Astrocyte (in vitro differentiated cells and primary cell): ENCODE measurements around the gene MDFIC2. TPM values are rescaled to one million over a fixed set of nuclear protein-coding genes. Genes with fewer than 3 reads are reported as not detected.

Experiments
- DNase-seq: peaks from one replicate; pipeline ENCODE4 v3.0.0-alpha.2; 2010; ENCODE audit warnings: low read depth
- FAIRE-seq: peaks from 2 replicates; lab custom pipeline; 2011; peaks lifted over from hg19 to GRCh38; lab: Jason Lieb, UNC
- H2AFZ ChIP-seq: 2 replicates; pipeline ENCODE4 v1.6.0; 2012; ENCODE audit warnings: low read depth, low read length, inconsistent platforms
- H3K27ac ChIP-seq: 2 replicates; pipeline ENCODE4 v1.5.1; 2011; ENCODE audit warnings: low read depth, low read length, inconsistent platforms
- H3K27me3 ChIP-seq: 2 replicates; pipeline ENCODE4 v1.6.0; 2011; ENCODE audit warnings: low read length, inconsistent platforms; ENCODE audit not compliant: insufficient read depth
- H3K36me3 ChIP-seq: 2 replicates; pipeline ENCODE4 v1.5.1; 2011; ENCODE audit warnings: low read length, inconsistent platforms; ENCODE audit not compliant: insufficient read depth
- H3K4me1 ChIP-seq: 2 replicates; pipeline ENCODE4 v1.5.1; 2011; ENCODE audit warnings: low read length, inconsistent platforms; ENCODE audit not compliant: insufficient read depth
- H3K4me2 ChIP-seq: 2 replicates; pipeline ENCODE4 v1.6.0; 2012; ENCODE audit warnings: low read length, inconsistent platforms
- H3K4me3 ChIP-seq: 2 replicates; pipeline ENCODE4 v1.5.1; 2011; ENCODE audit warnings: low read depth, mild to moderate bottlenecking, low read length, inconsistent platforms; ENCODE audit not compliant: insufficient read depth
- H3K79me2 ChIP-seq: 2 replicates; pipeline ENCODE4 v1.6.0; 2012; ENCODE audit warnings: mild to moderate bottlenecking, low read length, inconsistent platforms; ENCODE audit not compliant: insufficient read depth
- H3K9ac ChIP-seq: 2 replicates; pipeline ENCODE4 v1.6.0; 2012; ENCODE audit warnings: mild to moderate bottlenecking, low read length, inconsistent platforms
- H3K9me3 ChIP-seq: 2 replicates; pipeline ENCODE4 v1.5.1; 2012; ENCODE audit warnings: low read depth, mild to moderate bottlenecking, low read length, inconsistent platforms; ENCODE audit not compliant: insufficient read depth
- H4K20me1 ChIP-seq: 2 replicates; pipeline ENCODE4 v1.6.0; 2012; ENCODE audit warnings: low read length, inconsistent platforms; ENCODE audit not compliant: insufficient read depth
- H3K27ac Mint-ChIP-seq: one replicate; pipeline ENCODE4 v1.8.0; 2021; ENCODE audit warnings: mild to moderate bottlenecking, mixed read lengths; ENCODE audit not compliant: unreplicated experiment
- H3K27me3 Mint-ChIP-seq: one replicate; pipeline ENCODE4 v1.8.0; 2021; ENCODE audit warnings: low read depth, mixed read lengths; ENCODE audit not compliant: unreplicated experiment
- H3K36me3 Mint-ChIP-seq: one replicate; pipeline ENCODE4 v1.8.0; 2021; ENCODE audit warnings: low read depth, mixed read lengths; ENCODE audit not compliant: unreplicated experiment
- H3K4me1 Mint-ChIP-seq: one replicate; pipeline ENCODE4 v1.8.0; 2021; ENCODE audit warnings: low read depth, mixed read lengths; ENCODE audit not compliant: unreplicated experiment
- H3K4me3 Mint-ChIP-seq: one replicate; pipeline ENCODE4 v1.8.0; 2021; ENCODE audit warnings: mild to moderate bottlenecking, moderate library complexity, mixed read lengths; ENCODE audit not compliant: unreplicated experiment
- H3K9me3 Mint-ChIP-seq: one replicate; pipeline ENCODE4 v1.8.0; 2021; ENCODE audit warnings: mild to moderate bottlenecking, mixed read lengths; ENCODE audit not compliant: unreplicated experiment
- CTCF ChIP-seq: IDR thresholded peaks from 2 replicates; pipeline ENCODE4 v1.5.1; 2011; ENCODE audit warnings: low read depth, mild to moderate bottlenecking, inconsistent platforms, low read length, moderate library complexity; ENCODE audit not compliant: insufficient read depth
- EZH2 ChIP-seq: IDR thresholded peaks from 2 replicates; pipeline ENCODE4 v1.6.1; 2012; ENCODE audit warnings: mild to moderate bottlenecking, low read length, inconsistent platforms; ENCODE audit not compliant: insufficient read depth
- total RNA-seq: library from RNA; stranded (reverse); gene quantifications from 2 replicates; pipeline ENCODE4 v1.2.1, GENCODE V29; 2021

MDFIC2 gene
- total RNA-seq, 1 donor from 2014 or later: not detected

- no peak overlapping the region for H3K4me3 Mint-ChIP-seq
- H3K9me3 Mint-ChIP-seq: no peaks in the 10 kb centered on the region
- no peaks in the 10 kb centered on the region for H3K9me3 ChIP-seq
- no peaks in the 10 kb centered on the region for H3K4me1 ChIP-seq
- no peaks in the 10 kb centered on the region for H3K36me3 ChIP-seq
- DNase-seq (no peak), FAIRE-seq (no peak)
- no peak overlapping the region for H3K27ac ChIP-seq
- peaks cover 2% of the 10 kb centered on the region for H3K4me1 Mint-ChIP-seq
- no peak overlapping the region for H3K4me3 ChIP-seq
- TF ChIP-seq EZH2: no peak
- no peak for TF ChIP-seq CTCF
- H3K9ac ChIP-seq: no peak overlapping the region
- no peaks in the 10 kb centered on the region for H3K79me2 ChIP-seq
- H3K36me3 Mint-ChIP-seq: no peaks in the 10 kb centered on the region
- H2AFZ ChIP-seq: no peak overlapping the region
- H3K27me3 ChIP-seq: peaks cover 2% of the 10 kb centered on the region
- no peaks in the 10 kb centered on the region for H4K20me1 ChIP-seq
- H3K4me2 ChIP-seq: no peak overlapping the region
- H3K27ac Mint-ChIP-seq: no peak overlapping the region
- H3K27me3 Mint-ChIP-seq: peaks cover 5% of the 10 kb centered on the region
These were observed 78.6 kb downstream of the MDFIC2 start for GRCh38 chr3:70233812-70234211.

- no peaks in the 10 kb centered on the region for H3K9me3 ChIP-seq
- H3K79me2 ChIP-seq: no peaks in the 10 kb centered on the region
- Mint-ChIP-seq H3K36me3 (no peaks in the 10 kb centered on the region), H3K27me3 (peaks cover 5% of the 10 kb centered on the region), H3K4me1 (peaks cover 2% of the 10 kb centered on the region), H3K4me3 (no peak overlapping the region), H3K9me3 (no peaks in the 10 kb centered on the region), H3K27ac (no peak overlapping the region)
- H4K20me1 ChIP-seq: no peaks in the 10 kb centered on the region
- FAIRE-seq (no peak), DNase-seq (no peak)
- H3K4me3 ChIP-seq: no peak overlapping the region
- H3K4me1 ChIP-seq: no peaks in the 10 kb centered on the region
- peaks cover 2% of the 10 kb centered on the region for H3K27me3 ChIP-seq
- H3K36me3 ChIP-seq: no peaks in the 10 kb centered on the region
- no peak overlapping the region for H3K9ac ChIP-seq
- no peak overlapping the region for H2AFZ ChIP-seq
- H3K4me2 ChIP-seq: no peak overlapping the region
- no peak overlapping the region for H3K27ac ChIP-seq
- TF ChIP-seq CTCF (no peak), EZH2 (no peak)
These were observed 79.3 kb downstream of the MDFIC2 start for GRCh38 chr3:70233112-70233511.

- Mint-ChIP-seq H3K9me3 (no peaks in the 10 kb centered on the region), H3K27ac (no peak overlapping the region), H3K4me3 (no peak overlapping the region), H3K36me3 (no peaks in the 10 kb centered on the region), H3K4me1 (peaks cover 2% of the 10 kb centered on the region), H3K27me3 (peaks cover 5% of the 10 kb centered on the region)
- H3K79me2 ChIP-seq: no peaks in the 10 kb centered on the region
- no peaks in the 10 kb centered on the region for H3K36me3 ChIP-seq
- H2AFZ ChIP-seq: peak overlapping the region; percentile 57
- TF ChIP-seq EZH2 (no peak), CTCF (no peak)
- FAIRE-seq (no peak), DNase-seq (no peak)
- no peak overlapping the region for H3K4me2 ChIP-seq
- H3K4me1 ChIP-seq: no peaks in the 10 kb centered on the region
- no peaks in the 10 kb centered on the region for H3K9me3 ChIP-seq
- no peak overlapping the region for H3K4me3 ChIP-seq
- H3K27ac ChIP-seq: no peak overlapping the region
- H4K20me1 ChIP-seq: no peaks in the 10 kb centered on the region
- no peak overlapping the region for H3K9ac ChIP-seq
- H3K27me3 ChIP-seq: peaks cover 2% of the 10 kb centered on the region
These were observed 81.2 kb downstream of the MDFIC2 start for GRCh38 chr3:70231266-70231701.
